IgD-negative memory B cell (primary cell): ENCODE results near the gene VAPA. TPM values are rescaled to one million over a fixed set of nuclear protein-coding genes. Genes with fewer than 3 reads are reported as not detected.

Experiments
- H3K27ac Mint-ChIP-seq, 3 donors: one replicate each; pipeline ENCODE4 v1.8.0; 2020 to 2022; ENCODE audit warnings: mild to moderate bottlenecking in 3 of 3, mixed read lengths in 3 of 3, moderate library complexity in 1 of 3
- H3K27me3 Mint-ChIP-seq: one replicate; pipeline ENCODE4 v1.8.0; 2021; ENCODE audit warnings: mixed read lengths
- H3K36me3 Mint-ChIP-seq: one replicate; pipeline ENCODE4 v1.8.0; 2020; ENCODE audit warnings: mild to moderate bottlenecking, mixed read lengths
- H3K4me1 Mint-ChIP-seq, 3 donors: one replicate each; pipeline ENCODE4 v1.8.0; 2020 to 2022; ENCODE audit warnings: mixed read lengths in 3 of 3, mild to moderate bottlenecking in 1 of 3
- H3K4me3 Mint-ChIP-seq, 4 donors: one replicate each; pipeline ENCODE4 v1.8.0; 2020 to 2022; ENCODE audit warnings: mild to moderate bottlenecking in 4 of 4, mixed read lengths in 4 of 4, moderate library complexity in 3 of 4
- H3K9me3 Mint-ChIP-seq, 3 donors: one replicate each; pipeline ENCODE4 v1.8.0; 2020 to 2021; ENCODE audit warnings: mixed read lengths in 3 of 3, mild to moderate bottlenecking in 1 of 3
- polyA plus RNA-seq: library from polyadenylated mRNA; unstranded; fragments of 300-500 nt; fragmentation: Illumina TruSeq; gene quantifications from one replicate; pipeline ENCODE4 v1.2.3, GENCODE V29; 2021

The VAPA gene, protein sequence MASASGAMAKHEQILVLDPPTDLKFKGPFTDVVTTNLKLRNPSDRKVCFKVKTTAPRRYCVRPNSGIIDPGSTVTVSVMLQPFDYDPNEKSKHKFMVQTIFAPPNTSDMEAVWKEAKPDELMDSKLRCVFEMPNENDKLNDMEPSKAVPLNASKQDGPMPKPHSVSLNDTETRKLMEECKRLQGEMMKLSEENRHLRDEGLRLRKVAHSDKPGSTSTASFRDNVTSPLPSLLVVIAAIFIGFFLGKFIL
- 182 TPM for polyA plus RNA-seq

DNA sequence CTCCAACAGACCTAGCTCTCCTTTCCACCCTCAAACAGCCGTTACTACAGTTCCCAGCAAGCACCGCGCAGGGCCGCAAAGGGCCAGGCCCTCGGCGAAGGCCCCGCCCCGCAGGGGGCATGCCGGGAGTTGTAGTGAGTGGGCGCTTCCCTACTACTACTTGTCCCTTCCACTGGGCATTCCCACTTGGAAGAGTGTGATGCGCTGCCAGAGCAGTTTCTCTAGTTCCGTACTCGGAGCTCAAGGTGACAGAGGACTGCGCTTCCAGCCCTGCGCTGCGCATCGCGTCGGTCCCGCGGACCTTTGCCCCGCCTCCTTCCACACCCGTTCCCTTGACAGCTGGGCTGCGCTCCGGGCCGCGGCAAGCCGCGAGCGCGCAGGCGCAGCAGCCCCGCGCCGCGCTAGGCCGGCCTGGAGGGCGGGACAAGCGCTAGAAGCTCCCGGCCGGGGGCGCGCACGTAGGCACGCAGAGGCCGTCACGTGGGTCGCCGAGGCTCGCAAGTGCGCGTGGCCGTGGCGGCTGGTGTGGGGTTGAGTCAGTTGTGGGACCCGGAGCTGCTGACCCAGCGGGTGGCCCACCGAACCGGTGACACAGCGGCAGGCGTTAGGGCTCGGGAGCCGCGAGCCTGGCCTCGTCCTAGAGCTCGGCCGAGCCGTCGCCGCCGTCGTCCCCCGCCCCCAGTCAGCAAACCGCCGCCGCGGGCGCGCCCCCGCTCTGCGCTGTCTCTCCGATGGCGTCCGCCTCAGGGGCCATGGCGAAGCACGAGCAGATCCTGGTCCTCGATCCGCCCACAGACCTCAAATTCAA, at the start of gene VAPA:
TSS of gene VAPA (plus strand) at position 491 of the 808 bp plus-strand sequence. CDS start at position 732, 241 bp downstream.
- no peaks in the 10 kb centered on the region for H3K36me3 Mint-ChIP-seq
- H3K4me1 Mint-ChIP-seq, result peaks cover 18 to 26% (median 23%) of the 10 kb centered on the region in 3 donors
- H3K4me3 Mint-ChIP-seq, result peak within 1 kb of the TSS; percentile 93 to 95 (median 94)
- no peaks in the 10 kb centered on the region for H3K9me3 Mint-ChIP-seq
- H3K27me3 Mint-ChIP-seq, result peaks cover 2% of the 10 kb centered on the region
- peak within 1 kb of the TSS; percentile 95 to 99 (median 97) for H3K27ac Mint-ChIP-seq

DNA sequence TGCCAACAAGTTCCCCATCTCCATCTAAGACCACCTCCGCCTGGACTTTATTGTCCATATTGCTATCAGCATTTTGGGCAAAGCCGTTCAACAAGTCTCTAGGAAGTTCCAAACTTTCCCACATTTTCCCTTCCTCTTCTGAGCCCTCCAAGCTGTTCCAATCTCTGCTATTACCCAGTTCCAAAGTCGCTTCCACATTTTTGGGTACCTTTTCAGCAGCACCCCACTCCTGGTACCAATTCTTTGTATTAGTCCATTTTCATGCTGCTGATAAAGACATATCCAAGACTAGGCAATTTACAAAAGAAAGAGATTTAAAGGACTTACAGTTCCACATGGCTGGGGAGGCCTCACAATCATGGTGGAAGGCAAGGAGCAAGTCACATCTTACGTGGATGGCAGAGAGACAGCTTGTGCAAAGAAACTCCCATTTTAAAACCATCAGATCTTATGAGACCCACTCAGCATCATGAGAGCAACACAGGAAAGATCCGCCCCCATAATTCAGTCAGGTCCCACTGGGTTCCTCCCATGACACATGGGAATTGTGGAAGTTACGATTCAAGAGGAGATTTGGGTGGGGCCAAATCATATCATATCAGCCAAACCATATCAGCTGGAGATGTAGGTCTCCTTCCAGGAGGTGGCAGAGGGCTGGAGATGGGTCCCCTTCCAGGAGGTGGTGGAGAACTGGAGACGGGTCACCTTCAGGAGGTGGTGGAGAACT, 47.9 kb upstream of the VAPA start:
- H3K9me3 Mint-ChIP-seq, result peaks cover 2 to 9% (median 6%) of the 10 kb centered on the region in 3 donors
- H3K4me3 Mint-ChIP-seq, result no peak overlapping the region
- H3K27ac Mint-ChIP-seq, result no peak overlapping the region
- H3K36me3 Mint-ChIP-seq, result peaks cover 8% of the 10 kb centered on the region
- peaks cover 6% of the 10 kb centered on the region for H3K27me3 Mint-ChIP-seq
- H3K4me1 Mint-ChIP-seq, result peaks cover 10 to 17% (median 13%) of the 10 kb centered on the region in 3 donors

DNA sequence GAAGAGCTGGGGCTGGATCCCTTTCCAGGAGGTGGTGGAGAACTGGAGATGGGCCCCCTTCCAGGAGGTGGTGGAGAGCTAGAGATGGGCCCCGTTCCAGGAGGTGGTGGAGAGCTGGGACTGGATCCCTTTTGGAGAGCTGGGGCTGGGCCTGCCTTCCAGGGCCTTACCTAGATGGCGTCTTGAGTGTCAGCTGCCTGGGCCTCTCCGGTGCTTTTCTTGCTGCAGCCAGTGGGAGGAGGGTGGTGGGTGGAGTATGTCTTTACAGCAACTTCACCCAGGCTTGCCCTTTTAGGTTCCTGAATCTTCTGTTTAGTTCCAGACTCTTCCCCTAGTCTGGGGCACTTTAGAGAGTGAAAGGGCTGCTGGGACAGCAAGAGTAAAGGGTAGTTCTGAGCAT, 47.2 kb upstream of the VAPA start:
- Mint-ChIP-seq H3K4me3 (no peak overlapping the region), H3K4me1 (peaks cover 8 to 14% (median 9%) of the 10 kb centered on the region in 3 donors), H3K36me3 (peaks cover 8% of the 10 kb centered on the region), H3K27ac (no peak overlapping the region), H3K9me3 (peaks cover 2 to 9% (median 6%) of the 10 kb centered on the region in 3 donors), H3K27me3 (peaks cover 6% of the 10 kb centered on the region)

DNA sequence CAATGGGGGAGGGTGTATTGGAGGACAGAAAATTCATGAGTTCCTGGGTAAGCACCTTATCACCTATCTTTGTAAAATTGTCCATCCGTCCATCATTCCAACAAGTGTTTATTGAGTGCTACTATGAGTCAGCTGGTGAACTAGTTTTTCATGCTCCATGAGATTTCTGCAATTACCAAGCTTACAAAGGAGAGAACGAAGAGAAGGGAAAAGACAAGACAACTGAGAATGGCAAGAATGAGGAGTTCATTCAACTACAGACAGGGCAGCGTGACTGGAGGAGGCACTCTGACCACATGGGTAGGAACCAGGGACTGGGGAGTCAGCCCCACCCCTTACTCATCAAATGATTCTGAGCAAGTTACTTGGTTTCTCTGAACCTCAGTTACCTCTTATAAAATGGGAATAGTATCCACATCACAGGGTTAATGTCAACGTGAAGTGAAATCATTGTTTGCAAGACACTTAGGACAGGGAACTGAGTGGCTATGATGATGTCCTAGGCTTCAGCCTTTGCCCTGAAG, 46.7 kb upstream of the VAPA start:
- H3K4me1 Mint-ChIP-seq, result peaks cover 8 to 14% (median 9%) of the 10 kb centered on the region in 3 donors
- peaks cover 8% of the 10 kb centered on the region for H3K36me3 Mint-ChIP-seq
- peak overlapping the region in 1 of 4 donors; percentile 35 for H3K4me3 Mint-ChIP-seq
- peaks cover 6% of the 10 kb centered on the region for H3K27me3 Mint-ChIP-seq
- H3K27ac Mint-ChIP-seq, result no peak overlapping the region
- H3K9me3 Mint-ChIP-seq, result peaks cover 2 to 9% (median 6%) of the 10 kb centered on the region in 3 donors

DNA sequence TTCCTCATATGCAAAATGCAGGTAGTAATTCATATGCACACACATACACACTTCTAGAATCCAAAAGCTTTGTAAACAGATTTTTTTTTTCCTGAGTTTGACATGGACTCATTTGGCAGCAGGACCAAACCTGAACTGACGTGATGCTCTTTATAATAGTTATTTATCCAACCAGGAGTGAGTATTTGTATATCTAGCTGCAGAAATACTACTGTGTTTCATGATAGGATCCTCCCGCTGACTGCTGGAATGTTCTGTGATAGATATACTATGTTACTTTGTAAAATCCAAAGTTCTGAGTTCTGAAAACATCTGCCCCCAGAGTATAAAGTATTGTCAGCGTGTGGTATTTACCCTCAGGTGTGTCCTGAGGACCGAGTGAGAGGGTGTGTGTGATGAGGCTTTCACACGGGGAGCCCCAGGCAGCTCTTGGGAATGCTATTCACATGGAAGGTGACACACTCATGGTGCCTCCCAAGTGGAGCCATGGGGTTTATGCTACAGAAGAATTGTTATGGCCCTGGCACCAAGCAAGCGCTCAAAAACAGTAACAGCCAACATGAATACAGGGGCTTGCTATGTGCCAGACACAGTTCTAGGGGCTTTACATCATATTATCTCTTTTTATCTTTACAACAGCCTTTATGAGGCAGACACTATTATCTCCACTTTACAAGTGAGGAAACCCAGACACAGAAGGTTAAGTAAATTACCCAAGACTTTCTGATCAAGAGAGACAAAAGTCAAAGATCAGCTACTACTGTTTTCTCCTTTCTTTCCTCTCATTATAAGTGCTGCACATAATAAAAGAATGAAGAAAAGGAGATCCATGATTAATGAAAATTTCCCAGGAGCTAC, 44.7 kb upstream of the VAPA start:
- Mint-ChIP-seq H3K27ac (no peak overlapping the region), H3K4me3 (no peak overlapping the region), H3K4me1 (peaks cover 0 to 7% (median 7%) of the 10 kb centered on the region in 3 donors), H3K27me3 (peaks cover 6% of the 10 kb centered on the region), H3K9me3 (peaks cover 2 to 9% (median 6%) of the 10 kb centered on the region in 3 donors), H3K36me3 (peaks cover 6% of the 10 kb centered on the region)

DNA sequence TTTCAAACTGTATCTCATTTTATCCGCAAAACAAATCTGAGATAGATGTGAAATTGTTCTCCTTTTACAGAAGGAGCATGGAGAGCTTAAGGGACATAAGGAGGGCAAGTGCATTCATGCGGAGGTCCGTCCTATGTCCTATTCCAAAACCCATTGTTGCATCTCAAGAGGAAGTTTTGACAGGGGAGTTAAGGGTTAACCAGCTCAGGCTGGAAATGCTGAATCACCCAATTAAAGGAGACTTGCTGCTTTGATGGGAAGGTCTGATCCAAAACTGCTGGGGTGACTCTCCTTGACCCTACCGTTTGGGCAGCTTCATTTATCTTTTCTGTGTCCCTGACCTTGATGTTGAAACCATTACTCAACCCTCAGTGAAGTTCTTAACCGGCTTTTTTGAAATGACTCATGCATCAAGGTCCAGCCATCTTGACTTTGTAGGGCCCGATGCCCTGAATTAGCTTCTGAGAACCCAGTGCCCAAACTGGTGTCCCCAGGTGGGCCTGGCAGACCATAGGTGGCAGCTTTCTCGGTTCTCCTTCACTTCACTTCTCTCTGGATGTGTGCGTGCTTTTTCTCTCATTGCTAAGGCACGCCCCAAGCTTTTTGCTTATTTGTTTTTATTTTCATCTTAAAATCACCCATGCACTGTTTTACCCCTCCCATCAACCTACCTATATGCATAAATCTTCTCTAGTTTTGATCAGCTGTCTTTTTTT, 43.9 kb upstream of the VAPA start:
- Mint-ChIP-seq H3K36me3 (peaks cover 6% of the 10 kb centered on the region), H3K27ac (peak overlapping the region in 1 of 3 donors; percentile 39), H3K27me3 (peaks cover 6% of the 10 kb centered on the region), H3K4me1 (peaks cover 0 to 7% (median 7%) of the 10 kb centered on the region in 3 donors), H3K4me3 (no peak overlapping the region), H3K9me3 (peaks cover 2 to 9% (median 6%) of the 10 kb centered on the region in 3 donors)

DNA sequence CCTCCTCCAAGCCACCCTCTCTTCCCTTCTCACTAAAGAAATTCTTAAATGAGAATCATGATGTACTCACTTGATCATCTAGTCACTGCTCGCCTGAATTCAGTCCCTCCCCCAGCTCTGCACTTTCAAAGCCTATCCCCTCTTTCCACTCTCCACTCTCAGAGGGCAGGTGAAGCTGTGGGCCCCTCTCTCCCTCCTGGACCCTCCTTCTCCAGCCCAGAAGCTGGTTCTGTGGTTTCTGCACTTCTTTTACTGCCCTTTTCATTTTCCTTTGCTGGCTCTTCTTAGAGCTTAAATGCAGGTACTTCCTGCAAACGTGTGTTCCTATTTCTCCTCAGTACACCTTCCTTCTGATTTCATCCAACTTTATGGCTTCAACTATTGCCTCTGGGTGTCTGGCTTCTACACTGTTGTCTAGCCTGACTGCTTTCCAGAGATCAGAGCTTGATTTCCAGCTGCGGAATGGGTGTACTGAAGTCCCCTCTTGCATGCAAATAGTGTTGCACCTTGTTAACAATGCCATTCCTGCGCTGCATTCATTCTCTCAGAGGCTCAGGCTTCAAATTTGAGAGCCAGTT, 43.3 kb upstream of the VAPA start:
- H3K36me3 Mint-ChIP-seq, result peaks cover 6% of the 10 kb centered on the region
- peaks cover 0 to 7% (median 7%) of the 10 kb centered on the region in 3 donors for H3K4me1 Mint-ChIP-seq
- peaks cover 9% of the 10 kb centered on the region for H3K27me3 Mint-ChIP-seq
- peaks cover 2 to 8% (median 7%) of the 10 kb centered on the region in 3 donors for H3K9me3 Mint-ChIP-seq
- no peak overlapping the region for H3K4me3 Mint-ChIP-seq
- peak overlapping the region in 1 of 3 donors; percentile 39 for H3K27ac Mint-ChIP-seq

DNA sequence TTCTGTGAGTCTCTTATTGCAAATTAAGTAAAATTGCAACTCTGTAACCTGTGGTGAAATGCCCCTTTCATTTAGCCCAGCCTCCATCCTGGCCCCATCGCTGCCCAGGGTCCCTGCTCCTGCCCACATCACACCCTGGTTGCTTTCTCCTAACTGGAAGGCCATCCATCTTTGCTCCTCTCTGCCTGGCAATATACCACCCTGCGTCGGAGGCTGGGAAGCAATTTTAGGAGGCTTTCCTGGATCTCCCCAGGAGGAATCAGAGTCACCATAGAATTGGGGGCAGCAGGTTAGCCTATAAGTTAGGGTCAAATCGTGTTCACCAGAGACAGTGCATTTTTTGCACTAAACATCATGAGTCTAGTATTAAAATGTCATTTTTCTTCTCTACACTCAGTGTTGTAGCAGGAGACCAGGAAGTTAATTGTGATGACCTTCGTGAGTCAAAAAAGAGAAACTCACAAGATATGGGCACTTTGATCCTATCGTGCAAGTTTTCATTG, 42.5 kb upstream of the VAPA start:
- peak overlapping the region in 1 of 3 donors; percentile 29 for H3K27ac Mint-ChIP-seq
- H3K4me1 Mint-ChIP-seq, result peaks cover 0 to 7% (median 7%) of the 10 kb centered on the region in 3 donors
- H3K27me3 Mint-ChIP-seq, result peaks cover 9% of the 10 kb centered on the region
- H3K36me3 Mint-ChIP-seq, result peaks cover 2% of the 10 kb centered on the region
- H3K9me3 Mint-ChIP-seq, result peaks cover 0 to 4% (median under 1%) of the 10 kb centered on the region in 3 donors
- H3K4me3 Mint-ChIP-seq, result no peak overlapping the region

DNA sequence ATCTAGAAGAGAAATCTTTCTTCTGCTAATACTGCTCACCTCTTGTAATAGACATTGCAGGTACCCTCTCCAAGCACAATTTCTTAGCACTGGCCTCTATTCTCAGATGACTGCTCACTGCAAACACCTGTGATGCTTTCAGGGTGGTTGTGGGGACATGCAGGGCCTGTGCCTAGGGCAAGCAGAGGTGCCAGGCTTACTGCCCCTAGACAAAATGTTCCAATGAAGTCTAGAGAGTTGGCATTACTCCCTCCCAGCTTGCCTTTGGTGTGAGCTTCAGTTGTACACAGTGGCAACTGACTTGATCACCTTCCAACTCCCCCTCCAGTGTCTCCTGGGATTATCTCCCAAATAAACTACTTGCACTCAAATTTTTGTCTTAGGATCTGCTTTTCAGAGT, 41.0 kb upstream of the VAPA start:
- H3K9me3 Mint-ChIP-seq, result peaks cover 0 to 2% (median 0%) of the 10 kb centered on the region in 3 donors
- H3K27ac Mint-ChIP-seq, result no peak overlapping the region
- H3K4me1 Mint-ChIP-seq, result peaks cover 0 to 7% (median 7%) of the 10 kb centered on the region in 3 donors
- H3K4me3 Mint-ChIP-seq, result no peak overlapping the region
- H3K36me3 Mint-ChIP-seq, result no peaks in the 10 kb centered on the region
- peaks cover 9% of the 10 kb centered on the region for H3K27me3 Mint-ChIP-seq

DNA sequence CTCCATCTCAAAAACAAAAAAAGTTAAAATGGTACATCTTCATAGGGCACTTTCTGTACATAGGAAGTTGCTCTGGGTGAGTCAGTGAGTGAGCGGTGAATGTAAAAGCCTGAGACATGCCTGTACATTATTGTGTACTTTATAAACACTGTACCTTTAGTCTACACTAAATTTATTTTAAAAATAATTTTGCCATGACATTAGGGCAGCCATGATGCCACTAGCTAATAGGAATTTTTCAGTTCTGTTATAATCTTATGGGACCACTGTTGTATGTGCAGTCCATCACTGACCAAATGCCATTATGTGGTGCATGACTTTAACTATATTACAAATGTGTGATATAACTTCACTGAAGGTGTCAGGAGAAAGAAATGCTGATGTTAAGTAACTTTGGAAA, 39.1 kb upstream of the VAPA start:
- H3K4me1 Mint-ChIP-seq, result peaks cover 0 to 7% (median 7%) of the 10 kb centered on the region in 3 donors
- no peak overlapping the region for H3K27ac Mint-ChIP-seq
- peaks cover 8% of the 10 kb centered on the region for H3K27me3 Mint-ChIP-seq
- no peak overlapping the region for H3K4me3 Mint-ChIP-seq
- no peaks in the 10 kb centered on the region for H3K36me3 Mint-ChIP-seq
- H3K9me3 Mint-ChIP-seq, result peaks cover 0 to 2% (median 0%) of the 10 kb centered on the region in 3 donors

DNA sequence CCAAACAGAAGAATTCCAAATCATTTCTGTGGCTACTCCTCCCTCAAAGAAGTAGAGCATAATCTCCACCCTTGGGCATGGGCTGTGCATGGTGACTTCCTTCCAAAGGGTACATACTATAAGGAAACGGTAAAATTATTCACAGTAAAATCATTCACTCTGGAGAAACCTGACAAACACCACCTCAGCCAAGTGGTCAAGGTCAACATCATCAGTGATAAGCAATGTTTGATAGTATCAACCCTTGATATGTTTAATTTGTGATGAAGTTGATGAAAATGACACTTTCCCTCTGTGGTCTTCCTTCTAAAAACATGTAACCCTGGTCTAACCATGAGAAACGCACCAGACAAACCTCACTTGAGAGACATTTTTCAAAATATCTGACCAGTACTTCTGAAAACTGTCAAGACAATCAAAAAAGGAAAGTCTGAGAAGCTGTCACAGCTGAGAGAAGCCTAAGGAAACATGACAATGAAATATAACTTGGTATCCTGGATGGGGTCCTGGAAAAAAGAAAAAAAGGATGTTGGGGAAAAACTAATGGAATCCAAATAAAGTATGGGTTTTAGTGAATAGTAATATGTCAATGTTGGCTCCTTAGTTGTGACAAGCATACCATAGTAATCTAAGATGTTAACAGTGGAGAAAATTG, 37.5 kb upstream of the VAPA start:
- Mint-ChIP-seq H3K4me3 (no peak overlapping the region), H3K9me3 (peaks cover 0 to 2% (median 0%) of the 10 kb centered on the region in 3 donors), H3K4me1 (peaks cover 0 to under 1% (median 0%) of the 10 kb centered on the region in 3 donors), H3K36me3 (no peaks in the 10 kb centered on the region), H3K27ac (peak overlapping the region in 1 of 3 donors; percentile 5), H3K27me3 (peaks cover 3% of the 10 kb centered on the region)

DNA sequence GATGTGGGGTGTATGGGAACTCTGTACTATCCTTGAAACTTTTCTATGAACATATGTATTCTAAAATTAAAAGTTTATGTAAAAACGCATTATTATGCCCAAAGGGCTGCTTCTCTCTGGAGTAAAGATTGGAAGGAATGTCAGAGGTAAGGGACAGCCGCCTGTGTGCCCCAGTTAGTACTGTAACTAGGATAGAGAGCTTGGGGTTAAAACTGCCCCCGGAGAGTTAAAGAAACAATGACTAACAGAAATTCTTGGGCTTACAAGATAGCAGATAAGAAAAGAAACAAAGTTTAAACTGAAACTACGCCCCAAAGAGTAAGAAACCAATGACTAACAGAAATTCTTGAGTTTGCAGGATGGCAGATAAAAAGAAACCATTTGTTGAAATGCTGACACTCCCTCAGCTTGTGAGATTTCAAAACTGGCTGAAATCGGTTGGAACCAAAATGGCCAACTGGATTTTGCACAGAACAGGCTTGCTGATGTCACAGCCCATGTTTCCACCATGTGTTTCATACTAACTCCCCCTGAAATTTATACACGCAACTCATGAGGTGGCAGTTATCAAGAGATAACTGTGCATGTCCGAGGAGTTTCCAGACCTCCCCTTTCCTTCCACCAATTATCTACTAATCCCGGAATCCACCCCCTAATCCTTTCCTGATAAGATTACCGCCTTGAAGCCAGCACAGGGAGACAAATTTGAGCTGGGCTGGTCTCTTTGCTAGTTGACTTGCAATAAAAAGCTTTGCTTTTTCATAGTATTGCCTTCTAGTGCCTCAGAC, 36.8 kb upstream of the VAPA start:
- peaks cover 3% of the 10 kb centered on the region for H3K27me3 Mint-ChIP-seq
- H3K4me3 Mint-ChIP-seq, result no peak overlapping the region
- H3K27ac Mint-ChIP-seq, result peak overlapping the region in 1 of 3 donors; percentile 5

More for the DNA sequence above, 36.8 kb upstream of the VAPA start:
- Mint-ChIP-seq H3K4me1 (no peaks in the 10 kb centered on the region), H3K36me3 (no peaks in the 10 kb centered on the region), H3K9me3 (peaks cover 0 to 2% (median 0%) of the 10 kb centered on the region in 3 donors)
